Ovary (tissue), 9 donors: ENCODE data around the gene INSIG1. TPM values are rescaled to one million over a fixed set of nuclear protein-coding genes. Genes with fewer than 3 reads are reported as not detected.
A peak's percentile ranks its signal among the peaks of the same experiment; 100 is the strongest.

Source experiments
- DNase-seq, 5 donors: peaks; one replicate each; pipeline ENCODE4 v3.0.0-alpha.2; 2019 to 2020
- H3K27ac ChIP-seq, 2 donors: fragments of 200-600 bp; one replicate each; pipeline versions ENCODE4 v1.5.1 to v1.8.0; 2019 to 2022
- H3K27me3 ChIP-seq: fragments of 200-600 bp; one replicate; pipeline ENCODE4 v1.8.0; 2022
- H3K36me3 ChIP-seq: fragments of 200-600 bp; sonication (generic); one replicate; pipeline ENCODE4 v1.5.1; 2019
- H3K4me1 ChIP-seq: one replicate; pipeline ENCODE4 v1.8.1; 2013; ENCODE audit warnings: mild to moderate bottlenecking, moderate library complexity; ENCODE audit not compliant: insufficient read depth
- H3K4me3 ChIP-seq: fragments of 200-600 bp; sonication (generic); one replicate; pipeline ENCODE4 v1.5.1; 2017
- H3K9me3 ChIP-seq, 2 donors: fragments of 200-600 bp in 1 of 2; sonication (generic) in 1 of 2; one replicate each; pipeline versions ENCODE4 v1.5.1 to v1.8.1; 2013 to 2019; ENCODE audit warnings: mild to moderate bottlenecking in 1 of 2, moderate library complexity in 1 of 2
- EP300 ChIP-seq: sonication (generic); formaldehyde crosslinking; IDR thresholded peaks from one replicate; pipeline ENCODE4 v1.6.1; 2017; ENCODE audit warnings: antibody characterized with exemption
- POLR2A ChIP-seq: fragments of 450-650 bp; IDR thresholded peaks from one replicate; pipeline ENCODE4 v1.6.1; 2017; ENCODE audit warnings: antibody characterized with exemption, mild to moderate bottlenecking, moderate library complexity
- WGBS, 3 donors: extraction: QIAGEN DNeasy Blood & Tissue Kit in 1 of 3; methylation state at CpG; one replicate each; pipeline versions ENCODE4 v1.1.5 to v1.1.7; 2013 to 2017; 5-methylcytosine and 5-hydroxymethylcytosine counted together
- intact Hi-C, 4 donors: fragments of 100-400 bp; cut with DNase I; formaldehyde crosslinking; loops; one replicate each; pipeline versions ENCODE4 v1.11.0 to v1.15.1; 2022 to 2023
- polyA plus RNA-seq, 2 donors: library from polyadenylated mRNA; stranded (reverse); fragments of 200-250 nt in 1 of 2; fragments of 350-450 nt in 1 of 2; fragmentation: Illumina TruSeq in 1 of 2; extraction: RNeasy Lipid Tissue Mini Kit (QIAGEN cat#74804) in 1 of 2; gene quantifications; one replicate each; pipeline ENCODE4 v1.2.3, GENCODE V29; 2013 to 2014
- total RNA-seq, 7 donors: library from RNA; depleted of rRNA in 2 of 7; stranded (reverse); fragments of >200 nt in 2 of 7; fragmentation: NEBNext Ultra II Directional in 3 of 7; extraction: Animal tissue kit (Norgen Biotek cat#: 25700) in 3 of 7; gene quantifications; one replicate each; pipeline versions ENCODE4 v1.1.0 to v1.2.4, GENCODE V29; 2016 to 2023
- TF ChIP-seq, protein P1 (sequence below), 3 donors: fragments of 450-650 bp in 2 of 3; fragments of 200-600 bp in 1 of 3; IDR thresholded peaks; one replicate each; pipeline versions ENCODE4 v1.5.1 to v1.8.0; 2016 to 2022; ENCODE audit warnings: antibody characterized with exemption in 3 of 3, mild to moderate bottlenecking in 1 of 3
- donor health status: DM: no; HTN: no; CAD: no; lungs with moderate emphysema.
- donor health status: DM: no; HTN: no; CAD: no.
- donor health status: Bipolar disorder and iron deficiency.
- donor health status: DM: yes; HTN: yes; CAD: no.
- donor health status: DM: no; HTN: no; CAD: no.
- donor health status: DM: yes; HTN: yes; CAD: no.

Gene INSIG1
- total and polyA plus RNA-seq, 9 donors = 15.0 to 186 (median 30.5) TPM

- TF ChIP-seq EP300 (no peak), POLR2A (no peak)
- TF ChIP-seq, protein P1, sequence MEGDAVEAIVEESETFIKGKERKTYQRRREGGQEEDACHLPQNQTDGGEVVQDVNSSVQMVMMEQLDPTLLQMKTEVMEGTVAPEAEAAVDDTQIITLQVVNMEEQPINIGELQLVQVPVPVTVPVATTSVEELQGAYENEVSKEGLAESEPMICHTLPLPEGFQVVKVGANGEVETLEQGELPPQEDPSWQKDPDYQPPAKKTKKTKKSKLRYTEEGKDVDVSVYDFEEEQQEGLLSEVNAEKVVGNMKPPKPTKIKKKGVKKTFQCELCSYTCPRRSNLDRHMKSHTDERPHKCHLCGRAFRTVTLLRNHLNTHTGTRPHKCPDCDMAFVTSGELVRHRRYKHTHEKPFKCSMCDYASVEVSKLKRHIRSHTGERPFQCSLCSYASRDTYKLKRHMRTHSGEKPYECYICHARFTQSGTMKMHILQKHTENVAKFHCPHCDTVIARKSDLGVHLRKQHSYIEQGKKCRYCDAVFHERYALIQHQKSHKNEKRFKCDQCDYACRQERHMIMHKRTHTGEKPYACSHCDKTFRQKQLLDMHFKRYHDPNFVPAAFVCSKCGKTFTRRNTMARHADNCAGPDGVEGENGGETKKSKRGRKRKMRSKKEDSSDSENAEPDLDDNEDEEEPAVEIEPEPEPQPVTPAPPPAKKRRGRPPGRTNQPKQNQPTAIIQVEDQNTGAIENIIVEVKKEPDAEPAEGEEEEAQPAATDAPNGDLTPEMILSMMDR (IDR thresholded peaks at IDR 0.05) = peak; percentile 80 to 93 (median 90)
- no peaks in the 10 kb centered on the region for H3K36me3 ChIP-seq
- peak overlapping the region; percentile 31 for H3K4me3 ChIP-seq
- 2 to 7% (median 2%) methylated on average over 20 to 62 of the region's 62 CpGs for WGBS, 3 donors
- H3K27me3 ChIP-seq = no peaks in the 10 kb centered on the region
- H3K4me1 ChIP-seq = no peaks in the 10 kb centered on the region
- H3K9me3 ChIP-seq = no peaks in the 10 kb centered on the region
- intact Hi-C loops = loop anchor here (2.0 to 10.0 kb wide), 5 partner anchors 150 to 418 kb away; partner anchors contain the start of gene PAXIP1 (in 1 of the 4)
- peak; percentile 64 to 88 (median 79) for DNase-seq
- no peak overlapping the region for H3K27ac ChIP-seq
Measured at GRCh38 chr7:155344618-155345433, 47.1 kb downstream of the INSIG1 start.

- intact Hi-C loops = loop anchor here in 3 of 4 donors (2.0 to 10.0 kb wide), 4 partner anchors 151 to 341 kb away; partner anchors contain the start of gene PAXIP1 (in 1 of the 3)
- DNase-seq = no peak
- no peaks in the 10 kb centered on the region for H3K36me3 ChIP-seq
- no peak overlapping the region for H3K27ac ChIP-seq
- no peaks in the 10 kb centered on the region for H3K27me3 ChIP-seq
- no peaks in the 10 kb centered on the region for H3K4me1 ChIP-seq
- TF ChIP-seq, protein P1 (IDR thresholded peaks at IDR 0.05) = no peak
- TF ChIP-seq EP300 (no peak), POLR2A (no peak)
- no peaks in the 10 kb centered on the region for H3K9me3 ChIP-seq
- 50 to 66% (median 63%) methylated on average over 2 of the region's 2 CpGs for WGBS, 3 donors
- no peak overlapping the region for H3K4me3 ChIP-seq
Measured at GRCh38 chr7:155345490-155345889, 47.8 kb downstream of the INSIG1 start.

DNA sequence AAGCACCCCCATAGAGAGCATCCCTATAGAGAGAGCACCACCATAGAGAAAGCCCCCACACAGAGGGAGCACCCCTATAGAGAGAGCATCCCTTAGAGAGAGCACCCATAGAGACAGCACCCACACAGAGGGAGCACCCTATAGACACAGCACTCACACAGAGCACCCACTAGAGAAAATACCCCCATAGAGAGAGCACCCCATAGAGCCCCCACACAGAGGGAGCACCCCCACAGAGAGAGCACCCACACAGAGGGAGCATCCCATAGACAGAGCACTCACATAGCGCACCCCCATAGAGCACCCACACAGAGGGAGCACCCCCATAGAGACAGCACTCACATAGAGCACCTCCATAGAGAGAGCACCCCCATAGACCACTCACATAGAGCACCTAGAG lies 48.6 kb downstream of the INSIG1 start:
- H3K4me3 ChIP-seq = no peak overlapping the region
- DNase-seq = no peak
- H3K27me3 ChIP-seq = no peaks in the 10 kb centered on the region
- no peak for TF ChIP-seq POLR2A
- TF ChIP-seq, protein P1 (IDR thresholded peaks at IDR 0.05) = no peak
- TF ChIP-seq EP300 = no peak
- H3K9me3 ChIP-seq = no peaks in the 10 kb centered on the region
- intact Hi-C loops = loop anchor here in 2 of 4 donors (5.0 to 10.0 kb wide), 3 partner anchors 151 to 341 kb away; partner anchors contain the start of gene PAXIP1 (in 1 of the 2)
- H3K36me3 ChIP-seq = no peaks in the 10 kb centered on the region
- H3K27ac ChIP-seq = no peak overlapping the region
- 86 to 100% (median 94%) methylated on average over 1 of the region's 1 CpG for WGBS, 3 donors
- no peaks in the 10 kb centered on the region for H3K4me1 ChIP-seq

- WGBS, 3 donors = 67 to 76% (median 73%) methylated on average over 2 of the region's 2 CpGs
- Histone ChIP-seq H3K9me3 (no peaks in the 10 kb centered on the region), H3K4me3 (no peak overlapping the region), H3K27ac (no peak overlapping the region), H3K4me1 (no peaks in the 10 kb centered on the region), H3K36me3 (no peaks in the 10 kb centered on the region), H3K27me3 (no peaks in the 10 kb centered on the region)
- TF ChIP-seq, protein P1 (IDR thresholded peaks at IDR 0.05) = no peak
- no peak for TF ChIP-seq POLR2A
- TF ChIP-seq EP300 = no peak
- DNase-seq = peak in 1 of 5 donors; percentile 1
- intact Hi-C loops = loop anchor here in 2 of 4 donors (5.0 to 10.0 kb wide), 3 partner anchors 154 to 344 kb away; partner anchors contain the start of gene PAXIP1 (in 1 of the 2)
Measured at GRCh38 chr7:155348806-155349205, 51.1 kb downstream of the INSIG1 start.
